ENCODE results near the gene IL1RAP. TPM values are rescaled to one million over a fixed set of nuclear protein-coding genes. Genes with fewer than 3 reads are reported as not detected.

IL1RAP gene
- total and polyA plus RNA-seq, 2 experiments from 2014 or later: 3.6 to 5.0 TPM

- Histone ChIP-seq H3K4me3 (no peak overlapping the region), H3K36me3 (ENCODE audit: insufficient read depth) (no peaks in the 10 kb centered on the region), H4K20me1 (replicated peaks; ENCODE audit: insufficient read depth) (no peaks in the 10 kb centered on the region), H3K4me2 (no peak overlapping the region), H3K9me2 (ENCODE audit: insufficient read depth) (no peaks in the 10 kb centered on the region), H3K79me2 (replicated peaks; ENCODE audit: insufficient read depth) (no peaks in the 10 kb centered on the region), H3K27ac (ENCODE audit: low read depth) (no peak overlapping the region), H3K27me3 (ENCODE audit: insufficient read depth) (no peaks in the 10 kb centered on the region), H3K4me1 (ENCODE audit: insufficient read depth) (peaks cover 24% of the 10 kb centered on the region), H3F3A (replicated peaks; ENCODE audit: low read depth) (no peaks in the 10 kb centered on the region), H2AFZ (no peak overlapping the region)
- TF ChIP-seq ZNF462 (CRISPR knock-in tag; IDR thresholded peaks at IDR 0.05) (no peak), ZNF114 (CRISPR knock-in tag; IDR thresholded peaks at IDR 0.05) (no peak), ETS1 (IDR thresholded peaks at IDR 0.05) (no peak), EZH2phosphoT487 (IDR thresholded peaks at IDR 0.05; ENCODE audit: unreplicated experiment) (no peak), STAT1 (IDR thresholded peaks at IDR 0.05; ENCODE audit: unreplicated experiment) (no peak)
- Mint-ChIP-seq H3K27ac (no peak overlapping the region), H3K36me3 (ENCODE audit: low read depth) (no peaks in the 10 kb centered on the region), H3K9me3 (no peaks in the 10 kb centered on the region), H3K4me1 (peaks cover 31% of the 10 kb centered on the region), H3K27me3 (ENCODE audit: insufficient read depth, low read depth, poor library complexity) (no peaks in the 10 kb centered on the region), H3K4me3 (no peak overlapping the region)
- ATAC-seq: no peak
- no peak for DNase-seq (ENCODE audit: low spot score)
These were observed 130.2 kb downstream of the IL1RAP start for GRCh38 chr3:190644035-190644434.

GRCh38 chr3:190644766-190645165 is 130.9 kb downstream of the IL1RAP start:
- H3K4me3 Mint-ChIP-seq: no peak overlapping the region; the same call in 2 of the 3 replicates
- H2AFZ ChIP-seq: no peak overlapping the region
- peaks cover 29% of the 10 kb centered on the region for H3K4me1 Mint-ChIP-seq
- peak overlapping the region; percentile 80 for H3K27ac Mint-ChIP-seq
- peak overlapping the region; percentile 90; the same call in 1 of the 2 replicates for H3K27ac ChIP-seq (ENCODE audit: low read depth)
- no peak overlapping the region for H3K4me3 ChIP-seq
- peak overlapping the region; percentile 56; the same call in 1 of the 2 replicates for H3K4me2 ChIP-seq
- H3K36me3 ChIP-seq (ENCODE audit: insufficient read depth): no peaks in the 10 kb centered on the region
- no peaks in the 10 kb centered on the region for H3K36me3 Mint-ChIP-seq (ENCODE audit: low read depth)
- no peaks in the 10 kb centered on the region for H3K9me2 ChIP-seq (ENCODE audit: insufficient read depth)
- H3K27me3 Mint-ChIP-seq (ENCODE audit: insufficient read depth, low read depth, poor library complexity): no peaks in the 10 kb centered on the region
- H3F3A ChIP-seq (replicated peaks; ENCODE audit: low read depth): no peaks in the 10 kb centered on the region
- H3K79me2 ChIP-seq (replicated peaks; ENCODE audit: insufficient read depth): no peaks in the 10 kb centered on the region
- H3K4me1 ChIP-seq (ENCODE audit: insufficient read depth): peaks cover 23% of the 10 kb centered on the region
- no peaks in the 10 kb centered on the region for H3K9me3 Mint-ChIP-seq
- no peaks in the 10 kb centered on the region for H3K27me3 ChIP-seq (ENCODE audit: insufficient read depth)
- ATAC-seq (no peak), DNase-seq (ENCODE audit: low spot score) (no peak)
- H4K20me1 ChIP-seq (replicated peaks; ENCODE audit: insufficient read depth): no peaks in the 10 kb centered on the region
- TF ChIP-seq STAT1 (IDR thresholded peaks at IDR 0.05; ENCODE audit: unreplicated experiment) (no peak), ZNF462 (CRISPR knock-in tag; IDR thresholded peaks at IDR 0.05) (no peak)
